ENCODE data around the gene WDR7. TPM values are rescaled to one million over a fixed set of nuclear protein-coding genes. Genes with fewer than 3 reads are reported as not detected.

WDR7 gene
- total RNA-seq, 4 donors from 2014 or later, result 23.1 to 48.6 (median 30.3) TPM

- no peak for DNase-seq (ENCODE audit: extremely low spot score)
- Histone ChIP-seq H3K27me3 (no peaks in the 10 kb centered on the region), H3K4me3 (no peak overlapping the region), H3K4me1 (no peaks in the 10 kb centered on the region), H3K9me3 (no peaks in the 10 kb centered on the region), H3K27ac (replicated peaks in 1 of 4) (no peak overlapping the region), H3K36me3 (peaks cover 0 to 22% (median 5%) of the 10 kb centered on the region in 4 donors)
- TF ChIP-seq EP300 (IDR thresholded peaks at IDR 0.05) (no peak), POLR2AphosphoS5 (IDR thresholded peaks at IDR 0.05) (no peak), POLR2A (IDR thresholded peaks at IDR 0.05; ENCODE audit: low read depth) (no peak), CTCF (IDR thresholded peaks at IDR 0.05) (no peak)
- WGBS, result 87% methylated on average over 7 of the region's 7 CpGs
- intact Hi-C loops (cut with DNase I), result no loop called here
Observed at GRCh38 chr18:56836173-56836572, 185.0 kb downstream of the WDR7 start.

GRCh38 chr18:56841836-56842235 is 190.7 kb downstream of the WDR7 start:
- Histone ChIP-seq H3K27me3 (no peaks in the 10 kb centered on the region), H3K4me3 (no peak overlapping the region), H3K27ac (replicated peaks in 1 of 4) (no peak overlapping the region), H3K9me3 (no peaks in the 10 kb centered on the region), H3K36me3 (peaks cover 0 to 7% (median 0%) of the 10 kb centered on the region in 4 donors), H3K4me1 (no peaks in the 10 kb centered on the region)
- intact Hi-C loops (cut with DNase I), result no loop called here
- WGBS, result 92% methylated on average over 1 of the region's 1 CpG
- no peak for DNase-seq (ENCODE audit: extremely low spot score)
- TF ChIP-seq CTCF (IDR thresholded peaks at IDR 0.05) (no peak), POLR2A (IDR thresholded peaks at IDR 0.05; ENCODE audit: low read depth) (no peak), EP300 (IDR thresholded peaks at IDR 0.05) (no peak), POLR2AphosphoS5 (IDR thresholded peaks at IDR 0.05) (no peak)

GRCh38 chr18:56843241-56843640 is 192.1 kb downstream of the WDR7 start:
- no peak for DNase-seq (ENCODE audit: extremely low spot score)
- no peak for TF ChIP-seq CTCF (IDR thresholded peaks at IDR 0.05)
- no peak for TF ChIP-seq EP300 (IDR thresholded peaks at IDR 0.05)
- no peak for TF ChIP-seq POLR2A (IDR thresholded peaks at IDR 0.05; ENCODE audit: low read depth)
- Histone ChIP-seq H3K4me3 (no peak overlapping the region), H3K27ac (replicated peaks in 1 of 4) (no peak overlapping the region), H3K36me3 (no peaks in the 10 kb centered on the region), H3K9me3 (no peaks in the 10 kb centered on the region), H3K27me3 (no peaks in the 10 kb centered on the region), H3K4me1 (no peaks in the 10 kb centered on the region)
- intact Hi-C loops (cut with DNase I), result no loop called here
- 76% methylated on average over 4 of the region's 4 CpGs for WGBS

GRCh38 chr18:56844556-56844955 is 193.4 kb downstream of the WDR7 start:
- no peaks in the 10 kb centered on the region for H3K4me1 ChIP-seq
- H3K36me3 ChIP-seq, result no peaks in the 10 kb centered on the region
- H3K9me3 ChIP-seq, result no peaks in the 10 kb centered on the region
- intact Hi-C loops (cut with DNase I), result no loop called here
- no peaks in the 10 kb centered on the region for H3K27me3 ChIP-seq
- TF ChIP-seq CTCF (IDR thresholded peaks at IDR 0.05) (no peak), POLR2A (IDR thresholded peaks at IDR 0.05; ENCODE audit: low read depth) (no peak), EP300 (IDR thresholded peaks at IDR 0.05) (no peak), POLR2AphosphoS5 (IDR thresholded peaks at IDR 0.05) (no peak)
- H3K4me3 ChIP-seq, result no peak overlapping the region
- DNase-seq (ENCODE audit: extremely low spot score), result no peak
- 98% methylated on average over 1 of the region's 1 CpG for WGBS
- H3K27ac ChIP-seq (replicated peaks in 1 of 4), result no peak overlapping the region

GRCh38 chr18:56851774-56852173 is 200.6 kb downstream of the WDR7 start:
- H3K36me3 ChIP-seq, result no peaks in the 10 kb centered on the region
- intact Hi-C loops (cut with DNase I), result no loop called here

More at GRCh38 chr18:56851774-56852173, 200.6 kb downstream of the WDR7 start:
- no peak for TF ChIP-seq EP300 (IDR thresholded peaks at IDR 0.05)
- TF ChIP-seq CTCF (IDR thresholded peaks at IDR 0.05), result no peak
- TF ChIP-seq POLR2A (IDR thresholded peaks at IDR 0.05; ENCODE audit: low read depth), result no peak
- TF ChIP-seq POLR2AphosphoS5 (IDR thresholded peaks at IDR 0.05), result no peak
- Histone ChIP-seq H3K27ac (replicated peaks in 1 of 4) (no peak overlapping the region), H3K4me1 (no peaks in the 10 kb centered on the region), H3K4me3 (no peak overlapping the region), H3K9me3 (no peaks in the 10 kb centered on the region), H3K27me3 (no peaks in the 10 kb centered on the region)
- DNase-seq (ENCODE audit: extremely low spot score), result no peak
- WGBS, result 66% methylated on average over 1 of the region's 1 CpG
